ENCODE results near the gene MYL12A.

- no peak for TF ChIP-seq CTCF (IDR thresholded peaks at IDR 0.05; ENCODE audit: control extremely low read depth in 1 of 3, insufficient read depth in 1 of 3, low read depth in 1 of 3, low read length in 3 of 3)
- TF ChIP-seq SUZ12 (IDR thresholded peaks at IDR 0.05; ENCODE audit: low read length), result no peak
- no peak for TF ChIP-seq POLR2AphosphoS5 (IDR thresholded peaks at IDR 0.05; ENCODE audit: low read depth, low read length)
- no peak for TF ChIP-seq FOSL1 (IDR thresholded peaks at IDR 0.05; ENCODE audit: insufficient read depth, low read depth, low read length)
- no peak for TF ChIP-seq MAX (IDR thresholded peaks at IDR 0.05)
- TF ChIP-seq RNF2 (IDR thresholded peaks at IDR 0.05; ENCODE audit: borderline replicate concordance, low read depth, low read length, missing control alignments, poor library complexity, severe bottlenecking), result no peak
- no peak for TF ChIP-seq ATF3 (IDR thresholded peaks at IDR 0.05; ENCODE audit: insufficient read depth, low read depth, low read length)
- TF ChIP-seq POLR2A (IDR thresholded peaks at IDR 0.05; ENCODE audit: control extremely low read depth in 1 of 2, low read depth in 2 of 2, low read length in 2 of 2), result no peak
- TF ChIP-seq USF2 (IDR thresholded peaks at IDR 0.05; ENCODE audit: low read length), result no peak
- no peak for TF ChIP-seq YY1 (IDR thresholded peaks at IDR 0.05; ENCODE audit: low read depth, low read length)
- no peak for TF ChIP-seq TAF1 (IDR thresholded peaks at IDR 0.05; ENCODE audit: low read depth, low read length)
Observed at GRCh38 chr18:3238742-3239141, 8.9 kb upstream of the MYL12A start.
